Brain pericyte (primary cell): ENCODE data around the gene EPAS1.

Source experiments
- DNase-seq: peaks from one replicate; pipeline ENCODE4 v3.0.0-alpha.2; 2012; ENCODE audit warnings: low read depth, low spot score

EPAS1 gene

DNA sequence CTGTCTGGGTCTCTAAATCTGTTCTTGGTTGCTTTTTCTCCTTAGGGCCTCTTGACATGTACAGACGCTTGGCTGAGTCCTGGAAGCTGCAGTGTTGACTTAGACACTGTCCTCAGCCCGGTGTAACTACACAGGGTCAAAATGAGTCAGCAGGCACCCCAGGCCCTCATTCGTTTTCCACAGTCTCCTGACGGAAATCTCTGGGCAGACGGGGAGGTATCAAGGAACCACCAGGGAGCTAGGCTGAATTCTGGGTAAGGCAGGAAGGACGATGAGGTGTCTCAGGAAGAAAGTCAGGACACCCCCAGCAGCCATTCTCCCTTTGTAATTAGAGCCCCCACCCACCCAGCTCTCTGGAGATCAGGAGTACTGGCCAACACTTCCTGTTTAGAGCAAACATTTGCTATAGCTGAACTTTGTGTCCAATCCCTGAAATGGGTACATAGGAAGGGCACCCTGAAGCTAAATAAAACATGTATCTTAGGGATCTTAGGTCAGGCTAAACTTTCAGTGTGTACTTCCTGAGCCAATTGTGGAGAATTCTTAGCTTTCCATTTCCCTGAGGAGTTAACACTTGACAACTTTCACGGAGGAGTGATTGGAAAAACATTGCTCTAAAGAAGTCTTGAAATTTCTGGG, 23.9 kb upstream of the EPAS1 start:
- DNase-seq = no peak

DNA sequence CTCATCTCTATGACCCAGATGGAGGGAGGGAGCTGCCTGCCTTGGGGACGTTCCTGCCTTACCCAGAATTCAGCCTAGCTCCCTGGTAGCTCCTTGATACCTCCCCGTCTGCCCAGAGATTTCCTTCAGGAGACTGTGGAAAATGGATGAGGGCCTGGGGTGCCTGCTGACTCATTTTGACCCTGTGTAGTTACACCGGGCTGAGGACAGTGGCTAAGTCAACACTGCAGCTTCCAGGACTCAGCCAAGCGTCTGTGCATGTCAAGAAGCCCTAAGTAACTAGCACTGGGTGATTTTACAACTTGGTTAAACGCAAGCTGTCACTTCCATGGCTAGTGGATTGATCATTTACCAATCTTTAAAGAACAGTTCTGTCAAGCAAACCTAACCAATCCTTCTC, 23.3 kb upstream of the EPAS1 start:
- DNase-seq = no peak

DNA sequence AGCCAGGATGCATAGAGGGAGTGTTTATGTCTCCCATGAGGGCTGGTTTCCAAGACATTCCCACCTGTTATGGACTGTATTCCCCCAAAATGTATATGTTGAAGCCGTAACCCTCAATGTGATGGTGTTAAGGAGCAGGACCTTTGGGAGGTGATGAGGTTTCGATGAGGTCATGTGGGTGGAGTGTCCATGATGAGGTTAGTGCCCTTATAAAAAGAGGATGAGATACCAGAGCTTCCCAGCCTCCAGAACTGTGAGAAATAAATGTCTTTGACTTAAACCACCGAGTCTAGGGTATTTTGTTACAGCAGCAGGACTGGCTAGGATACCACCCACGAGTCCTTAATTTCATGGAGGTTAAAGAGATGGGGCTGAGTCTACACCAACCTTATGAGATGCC, 22.6 kb upstream of the EPAS1 start:
- no peak for DNase-seq

DNA sequence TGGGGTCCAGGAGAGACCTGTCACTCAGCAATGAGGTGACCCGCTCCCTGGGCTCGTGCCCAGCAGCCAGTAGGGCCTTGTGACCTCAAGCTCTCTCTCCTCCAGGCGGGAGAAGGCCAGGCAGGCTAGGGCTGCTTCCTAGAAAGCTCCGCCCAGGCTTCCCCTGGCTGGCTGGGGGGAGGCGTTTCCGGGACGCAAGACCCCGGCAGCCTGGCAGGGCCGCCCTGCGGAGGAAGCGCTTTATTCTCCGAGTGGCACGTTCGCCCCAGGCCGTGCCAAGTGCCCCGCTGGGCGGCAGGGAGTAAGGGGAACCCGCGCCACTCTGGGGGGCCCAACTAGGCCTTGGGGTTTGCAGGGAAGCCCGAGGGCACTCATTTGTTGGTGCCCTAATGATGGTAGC, 21.2 kb upstream of the EPAS1 start:
- no peak for DNase-seq

DNA sequence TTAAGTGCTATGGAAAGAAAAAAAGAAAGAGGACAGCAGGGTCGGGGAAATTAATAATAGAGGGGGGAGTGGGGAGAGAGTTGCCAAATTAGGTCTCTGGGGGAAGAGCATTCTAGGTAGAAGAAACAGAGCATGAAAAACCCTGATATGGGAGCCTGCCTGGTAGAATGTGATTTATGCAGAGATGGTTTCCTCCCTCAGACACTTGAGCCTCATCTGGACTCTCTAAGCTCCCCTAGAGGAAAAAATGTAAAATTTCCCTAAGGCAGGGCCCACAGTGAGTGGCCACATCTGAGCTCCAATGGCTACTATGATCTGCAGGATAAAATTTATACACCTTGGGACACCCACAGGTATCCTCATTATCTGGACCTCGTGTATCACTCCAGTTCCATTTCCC, 20.6 kb upstream of the EPAS1 start:
- DNase-seq = no peak

DNA sequence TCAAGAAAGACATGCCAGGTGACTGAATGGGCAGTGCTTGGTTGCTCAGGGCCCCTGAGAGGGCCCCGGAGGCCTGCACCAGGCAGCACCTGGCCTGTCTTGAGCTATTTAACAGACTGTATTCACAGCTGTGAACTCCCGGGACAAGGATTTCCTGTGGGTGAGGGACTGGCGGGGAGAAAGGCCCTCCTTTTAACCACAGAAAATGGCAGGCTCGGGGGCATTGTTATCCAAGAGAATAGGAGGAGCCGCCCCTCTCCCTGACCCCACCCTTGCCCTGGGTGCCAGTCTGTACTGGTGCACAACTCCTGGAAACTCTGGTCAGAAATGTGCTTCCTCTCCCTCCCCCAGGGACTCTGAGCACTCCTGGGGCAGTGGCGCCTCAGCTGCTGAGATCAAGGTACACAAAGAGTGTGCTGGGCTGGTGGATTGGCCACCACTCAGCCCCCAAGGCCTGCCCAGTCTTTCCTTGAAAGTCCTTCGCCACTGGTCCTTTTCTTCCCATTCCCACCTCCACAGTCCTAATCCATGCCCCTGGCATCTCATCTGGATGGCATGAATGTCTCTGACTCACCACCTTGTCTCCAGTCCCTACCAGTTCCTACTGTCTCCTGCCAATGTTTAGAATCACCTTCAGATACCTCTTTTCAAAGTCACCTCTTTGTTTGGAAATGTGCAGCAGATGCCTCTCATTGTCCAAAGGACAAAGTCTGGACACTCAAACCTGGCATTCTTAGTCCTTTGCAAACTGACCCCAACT, 19.6 kb upstream of the EPAS1 start:
- no peak for DNase-seq

DNA sequence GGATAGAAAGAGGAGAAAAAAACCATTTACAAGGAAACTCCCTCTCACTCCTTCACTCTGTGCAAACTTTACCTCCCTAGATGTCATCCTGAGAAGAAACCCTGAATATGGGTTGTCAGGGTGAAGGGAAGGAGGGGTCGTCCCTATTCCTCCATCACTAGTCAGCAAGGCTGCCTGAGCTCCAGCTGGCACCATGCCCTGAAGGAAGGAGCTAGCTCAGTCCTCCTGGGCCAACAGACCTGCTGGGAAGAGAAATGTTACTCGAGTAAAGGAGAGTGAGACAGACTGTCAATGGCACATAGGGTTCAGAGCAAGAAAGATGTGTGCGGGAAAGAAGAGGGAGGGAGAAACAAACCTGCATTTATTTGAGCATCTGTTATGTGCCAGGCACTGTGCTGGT, 18.3 kb upstream of the EPAS1 start:
- DNase-seq = no peak

DNA sequence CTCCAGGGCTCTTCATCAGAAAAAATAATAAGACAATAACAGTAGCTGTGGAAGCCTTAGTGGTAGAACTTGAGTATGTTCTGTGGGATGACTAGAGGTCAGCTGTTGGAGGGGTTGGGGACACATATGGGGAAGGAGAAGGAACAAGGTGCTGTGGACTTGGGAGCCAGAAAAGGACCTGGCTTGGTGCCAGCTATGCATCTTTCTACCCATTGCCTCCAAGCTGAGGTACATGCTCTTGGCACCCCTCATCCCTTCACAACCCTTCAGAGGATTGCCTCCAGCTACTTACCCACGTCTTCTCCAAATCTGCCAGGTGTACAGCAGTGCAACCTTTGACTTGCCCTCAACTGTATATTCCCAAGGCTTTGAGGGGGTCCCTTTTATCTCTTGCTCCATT, 15.3 kb upstream of the EPAS1 start:
- no peak for DNase-seq

DNA sequence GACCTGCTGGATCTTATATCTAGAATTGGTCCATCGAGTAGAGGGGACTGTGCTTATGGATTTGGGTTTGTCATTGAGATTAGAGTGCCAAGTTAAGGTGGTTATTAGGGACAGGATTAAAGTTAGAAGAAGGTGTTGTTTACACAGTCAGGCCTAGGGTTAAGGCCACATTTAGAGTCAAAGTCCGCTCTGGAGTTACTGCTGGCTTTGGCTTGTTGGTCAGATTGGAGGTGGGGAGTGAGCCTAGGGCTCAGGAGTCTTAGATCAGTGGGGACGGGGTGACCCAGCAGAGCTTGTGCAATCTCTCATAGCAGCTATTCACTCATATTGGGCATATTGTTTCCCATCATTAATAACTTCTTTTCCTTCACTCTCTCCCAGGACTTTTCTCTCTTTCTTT, 13.5 kb upstream of the EPAS1 start:
- DNase-seq = no peak

DNA sequence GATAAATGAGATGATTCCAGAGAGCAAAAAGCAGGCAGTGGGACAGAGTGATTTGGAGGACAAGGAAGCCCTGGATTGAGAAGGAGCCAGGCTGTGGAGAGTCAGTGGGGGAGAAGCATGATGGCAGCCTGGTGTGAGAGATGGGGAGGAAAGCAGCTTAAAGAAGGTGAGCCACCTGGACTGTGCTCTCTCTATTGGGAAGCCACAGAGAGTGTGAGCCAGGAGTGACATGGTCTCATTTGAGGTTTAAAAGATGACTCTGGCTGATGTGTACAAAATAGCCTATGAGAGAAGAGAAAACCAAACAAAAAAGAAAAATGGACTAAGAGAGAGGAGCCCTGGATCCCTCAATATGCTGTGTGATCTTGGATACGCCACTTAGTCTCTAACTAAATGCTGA, 12.9 kb upstream of the EPAS1 start:
- DNase-seq = no peak

DNA sequence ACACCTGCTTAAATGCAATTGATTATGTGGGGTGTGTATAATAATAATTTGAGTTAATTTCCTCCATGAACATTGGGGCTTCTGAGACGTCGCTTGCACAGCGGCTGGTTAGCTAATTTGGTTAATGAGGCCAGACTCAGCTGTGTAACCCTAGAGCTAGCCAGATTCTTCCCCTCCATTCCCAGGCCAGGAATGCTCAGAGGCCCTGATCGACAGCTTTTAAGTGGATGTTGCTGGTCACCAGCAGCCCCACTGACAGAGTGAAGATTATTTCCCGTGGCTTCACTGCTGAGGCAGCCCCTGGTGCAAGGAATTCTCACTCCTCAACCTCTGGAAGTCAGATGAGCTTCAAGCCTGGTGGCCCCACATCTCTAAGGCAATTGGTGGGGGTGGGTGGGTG, 12.4 kb upstream of the EPAS1 start:
- no peak for DNase-seq

DNA sequence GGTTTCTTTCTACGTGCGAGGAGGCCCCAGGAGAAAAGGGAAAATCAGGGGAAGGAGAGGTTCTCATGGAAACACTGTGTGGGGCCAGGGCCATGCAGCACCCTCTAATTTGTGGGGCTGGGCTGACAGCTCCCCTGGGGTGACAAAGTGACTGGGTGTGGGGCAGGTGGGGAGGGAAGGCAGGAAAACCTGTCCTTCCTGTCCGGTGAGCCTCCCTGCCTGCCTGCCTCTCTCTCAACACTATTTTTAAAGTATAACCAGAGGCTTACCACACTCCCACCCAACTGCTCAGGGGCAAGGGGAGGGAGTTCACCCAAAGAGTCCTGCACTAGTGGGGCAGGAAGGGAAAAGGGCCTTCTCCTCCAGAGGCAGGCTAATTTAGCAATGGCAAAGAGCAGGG, 10.5 kb upstream of the EPAS1 start:
- no peak for DNase-seq

DNA sequence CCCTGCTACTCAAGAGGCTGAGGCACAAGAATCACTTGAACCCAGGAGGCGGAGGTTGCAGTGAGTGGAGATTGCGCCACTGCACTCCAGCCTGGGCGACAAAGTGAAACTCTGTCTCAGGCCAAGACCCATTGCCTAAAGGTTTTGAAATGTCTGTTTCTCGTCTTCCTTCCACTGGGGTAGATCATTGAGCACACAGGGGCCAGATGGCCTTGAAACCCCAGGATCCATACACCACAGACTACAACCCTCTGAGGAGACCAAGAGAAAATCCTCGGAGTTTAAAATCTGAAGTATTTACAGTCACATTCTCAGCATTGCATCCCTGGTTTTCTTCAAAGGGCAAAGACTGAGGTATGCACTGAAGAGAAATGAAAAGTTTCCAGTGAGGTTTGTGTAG, 7.1 kb upstream of the EPAS1 start:
- DNase-seq = no peak

DNA sequence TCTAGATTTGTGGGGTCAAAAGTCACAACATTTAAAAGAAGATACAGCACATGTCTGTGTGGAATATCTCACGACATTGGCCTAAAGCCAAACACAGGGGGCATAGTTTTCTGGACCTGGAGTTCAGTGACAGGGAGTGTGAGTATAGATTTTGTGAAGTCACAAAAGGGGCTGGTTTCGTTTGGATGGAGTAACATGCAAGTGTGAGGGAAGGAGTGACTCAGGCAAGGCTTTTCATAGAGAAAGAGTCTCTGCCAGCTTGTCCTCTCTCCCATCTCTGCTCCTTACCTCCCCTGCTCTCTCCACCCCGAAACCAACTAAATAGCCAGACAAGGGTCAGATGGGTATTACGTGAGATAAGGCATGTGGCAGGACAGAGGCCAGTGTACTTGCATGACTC, 3.7 kb upstream of the EPAS1 start:
- no peak for DNase-seq

DNA sequence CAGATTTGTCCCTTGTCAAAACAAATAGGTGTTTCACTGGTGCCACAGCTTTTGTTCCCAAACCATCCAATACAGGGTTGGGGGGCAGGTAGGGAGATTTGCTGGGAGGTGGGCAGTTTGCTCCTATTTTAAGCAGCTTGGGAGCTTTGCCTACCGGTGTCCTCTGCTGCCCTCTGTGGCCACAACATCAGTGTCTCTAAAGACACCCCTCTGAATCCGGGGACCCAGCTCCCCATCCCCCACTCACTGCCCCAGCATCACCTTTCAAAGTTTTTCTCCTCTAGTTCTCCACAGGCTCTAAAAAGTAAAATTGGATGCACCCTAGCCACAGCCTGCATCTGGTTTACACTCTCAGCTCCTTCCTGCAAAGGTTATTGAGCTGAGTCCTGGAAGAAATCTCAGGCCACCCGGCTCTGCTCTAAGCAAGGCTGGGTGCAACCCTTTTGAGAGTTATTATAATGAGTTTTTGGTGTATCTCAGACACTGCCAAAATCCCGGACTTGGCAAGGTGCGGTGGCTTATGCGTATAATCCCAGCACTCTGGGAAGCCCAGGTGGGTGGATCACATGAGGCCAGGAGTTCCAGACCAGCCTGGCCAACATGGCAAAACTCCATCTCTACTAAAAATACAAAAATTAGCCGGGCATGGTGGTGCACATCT, 2.9 kb upstream of the EPAS1 start:
- no peak for DNase-seq

DNA sequence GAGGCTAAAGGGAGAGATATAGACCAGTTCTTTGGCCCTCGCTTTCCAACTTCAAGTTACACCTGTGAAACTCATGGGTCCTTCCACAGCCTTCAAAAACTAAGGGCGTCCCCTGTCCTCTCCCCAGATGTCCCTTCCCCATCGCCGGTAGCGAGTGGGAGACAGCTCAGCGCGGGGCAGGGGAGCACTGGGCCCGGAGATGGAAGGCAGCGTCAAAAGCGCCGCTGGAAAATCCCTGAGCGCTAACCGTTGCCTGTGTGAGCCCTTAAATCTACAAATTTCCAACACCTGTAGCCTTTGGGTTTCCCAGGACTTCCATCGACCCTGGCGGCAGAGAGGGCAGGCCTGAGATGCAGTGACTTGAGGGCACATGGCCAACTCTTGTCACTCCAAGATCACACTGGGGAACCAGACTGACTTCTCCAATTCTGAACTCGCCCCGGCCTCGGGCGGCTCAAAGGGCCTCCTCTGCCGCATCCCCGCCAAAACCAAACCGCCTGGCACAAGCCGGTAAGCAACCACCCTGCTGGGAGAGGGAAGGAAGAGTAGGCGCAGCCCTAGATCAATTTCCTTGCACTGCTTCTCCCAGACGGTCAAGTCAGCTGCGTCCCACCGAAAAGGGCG, 879 bp upstream of the EPAS1 start:
- DNase-seq = no peak

DNA sequence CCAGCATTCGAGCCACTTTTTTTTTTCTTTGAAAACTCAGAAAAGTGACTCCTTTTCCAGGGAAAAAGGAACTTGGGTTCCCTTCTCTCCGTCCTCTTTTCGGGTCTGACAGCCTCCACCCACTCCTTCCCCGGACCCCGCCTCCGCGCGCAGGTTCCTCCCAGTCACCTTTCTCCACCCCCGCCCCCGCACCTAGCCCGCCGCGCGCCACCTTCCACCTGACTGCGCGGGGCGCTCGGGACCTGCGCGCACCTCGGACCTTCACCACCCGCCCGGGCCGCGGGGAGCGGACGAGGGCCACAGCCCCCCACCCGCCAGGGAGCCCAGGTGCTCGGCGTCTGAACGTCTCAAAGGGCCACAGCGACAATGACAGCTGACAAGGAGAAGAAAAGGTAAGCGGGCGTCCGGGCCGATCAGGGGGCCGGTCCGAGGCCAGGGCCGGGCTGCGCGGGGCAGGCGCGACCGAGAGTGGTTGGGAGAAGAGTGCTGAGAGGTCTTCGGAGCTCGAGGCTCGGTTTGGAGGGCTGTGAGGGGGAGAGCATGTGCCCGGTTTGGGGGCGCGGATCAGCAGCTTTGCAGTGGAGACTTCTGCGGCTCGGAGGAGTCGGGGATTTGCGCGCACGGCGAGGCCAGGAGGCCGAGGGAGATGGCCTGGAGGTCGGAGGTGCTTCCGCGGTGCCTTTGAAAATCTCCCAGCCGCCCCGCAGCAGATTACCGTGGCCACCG, 502 bp downstream of the EPAS1 start:
- DNase-seq = no peak

DNA sequence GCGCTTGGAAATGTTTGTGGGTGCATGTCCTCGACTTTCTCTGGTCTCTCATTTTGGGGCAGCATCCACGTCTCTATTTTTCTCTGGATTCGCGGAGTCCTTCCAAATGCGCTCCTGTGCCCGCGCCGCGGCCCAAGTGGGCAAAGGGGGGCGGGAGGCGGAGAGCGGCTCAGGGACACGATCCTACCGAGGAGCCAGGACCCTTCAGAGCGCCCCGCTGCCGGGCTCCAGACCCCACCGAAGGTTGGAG, 990 bp downstream of the EPAS1 start:
- DNase-seq = no peak

DNA sequence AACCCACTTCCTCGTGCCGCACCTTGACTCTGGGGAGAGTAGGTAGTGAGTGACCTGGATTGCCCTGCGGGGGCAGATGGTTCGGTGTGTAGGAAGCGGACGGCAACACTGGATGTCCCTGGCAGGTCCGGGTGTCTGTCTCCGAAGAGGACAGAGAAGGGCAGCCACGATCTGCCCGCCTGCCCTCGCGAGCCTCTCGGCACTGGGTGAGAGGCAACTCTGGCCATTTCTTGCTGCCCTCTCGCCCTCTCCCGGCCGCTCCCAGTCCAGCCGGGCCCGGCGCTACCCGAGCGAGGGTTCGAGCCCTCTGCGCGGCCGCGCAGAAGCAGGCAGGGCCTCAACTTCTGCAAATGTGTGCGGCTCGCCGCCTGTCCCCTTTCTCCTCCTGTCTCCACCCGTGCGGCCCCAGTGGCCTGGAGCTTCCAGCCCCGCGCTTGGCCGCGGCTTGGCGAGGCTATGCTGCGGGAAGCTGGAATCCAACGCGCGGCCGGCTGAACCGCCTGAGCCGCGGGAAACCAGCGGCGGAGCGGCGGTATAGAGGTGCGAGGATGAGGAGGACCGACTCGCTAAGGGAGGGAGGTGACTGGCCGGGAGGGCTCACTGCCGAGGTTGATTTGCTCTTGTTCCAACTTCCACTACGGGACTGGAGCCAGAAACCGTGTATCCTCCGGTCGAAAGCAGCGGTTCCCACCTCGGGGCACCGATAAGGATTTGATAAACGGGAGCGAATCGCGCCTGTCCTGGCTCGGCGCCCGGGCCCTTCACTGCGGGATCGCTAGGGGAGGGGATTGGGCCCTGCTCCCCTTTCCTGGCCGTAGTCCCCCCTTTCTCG, 1.5 kb downstream of the EPAS1 start:
- no peak for DNase-seq

DNA sequence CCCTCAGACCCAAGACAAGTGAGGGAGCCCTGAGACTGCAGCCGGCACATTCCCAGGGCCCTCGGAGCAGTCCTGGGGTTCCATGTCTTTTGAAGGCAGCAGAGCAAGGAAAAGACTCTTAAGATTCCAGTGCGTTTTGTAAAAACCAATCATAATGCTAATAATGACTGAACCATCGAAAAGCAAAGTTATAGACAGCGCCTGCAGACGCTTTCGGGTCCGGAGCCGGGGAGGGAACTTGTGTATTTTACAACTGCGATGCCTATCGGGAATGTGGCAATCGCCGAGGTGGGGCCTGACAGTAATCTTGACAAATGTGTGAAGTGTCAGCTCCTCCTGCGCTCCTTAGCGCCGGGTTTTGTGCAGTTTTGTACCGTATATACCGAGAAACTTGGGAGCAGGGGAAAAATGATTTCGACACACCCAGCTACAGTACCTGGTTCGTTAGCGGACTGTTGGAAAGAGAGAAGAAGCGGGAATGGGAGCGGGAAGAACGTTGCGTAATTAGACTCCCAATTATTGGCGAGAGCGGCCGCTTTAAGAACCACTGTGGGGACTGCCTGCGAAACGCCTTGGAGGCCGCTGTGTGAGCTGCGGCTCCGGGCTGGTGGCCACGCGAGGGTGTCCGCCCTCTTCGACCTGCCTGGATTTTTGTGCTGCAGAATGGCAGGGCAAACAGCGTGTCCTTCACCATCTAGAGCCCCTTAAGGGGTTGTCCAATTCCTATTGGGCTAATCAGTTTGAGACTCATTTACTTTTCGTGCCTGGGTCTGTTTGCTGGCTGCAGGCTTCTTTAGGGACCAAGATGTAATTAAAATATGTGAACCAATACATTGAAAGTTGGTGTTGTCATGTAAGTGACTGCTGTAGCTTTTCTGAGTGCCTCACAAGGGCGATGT, 2.4 kb downstream of the EPAS1 start:
- DNase-seq = no peak
